HepG2 (cell line): ENCODE data around the gene DNAJB2. TPM values are rescaled to one million over a fixed set of nuclear protein-coding genes. Genes with fewer than 3 reads are reported as not detected.

ENCODE experiments used
- GPN1 ChIP-seq: sonication (generic); formaldehyde crosslinking; IDR thresholded peaks from 2 replicates; pipeline ENCODE4 v1.5.1; 2020; ENCODE audit warnings: missing genetic modification reagents, borderline replicate concordance
- HNRNPLL ChIP-seq: fragments of 200-400 bp; formaldehyde crosslinking; IDR thresholded peaks from 2 replicates; pipeline ENCODE4 v1.6.1; 2017; ENCODE audit warnings: mild to moderate bottlenecking, low read depth, low read length; ENCODE audit not compliant: poor library complexity, severe bottlenecking
- NBN ChIP-seq: fragments of 450-650 bp; conservative IDR thresholded peaks from 2 replicates; pipeline ENCODE4 v1.6.1; 2017
- NFIC ChIP-seq: IDR thresholded peaks from 2 replicates; pipeline ENCODE4 v1.6.1; 2012; ENCODE audit warnings: mild to moderate bottlenecking, low read length, inconsistent platforms
- NFKB2 ChIP-seq: sonication (generic); formaldehyde crosslinking; IDR thresholded peaks from 2 replicates; pipeline ENCODE4 v1.4.0; 2020; ENCODE audit warnings: missing genetic modification reagents, borderline replicate concordance
- NRL ChIP-seq: sonication (generic); formaldehyde crosslinking; IDR thresholded peaks from 2 replicates; pipeline ENCODE4 v1.5.0; 2020; ENCODE audit warnings: missing genetic modification reagents, mild to moderate bottlenecking, moderate library complexity, borderline replicate concordance
- PHF21A ChIP-seq: sonication (generic); formaldehyde crosslinking; IDR thresholded peaks from 2 replicates; pipeline ENCODE4 v1.5.0; 2020; ENCODE audit warnings: mild to moderate bottlenecking, missing genetic modification reagents
- REPIN1 ChIP-seq: sonication (generic); formaldehyde crosslinking; IDR thresholded peaks from 2 replicates; pipeline ENCODE4 v1.8.0; 2022; ENCODE audit warnings: missing genetic modification reagents, low read depth, mild to moderate bottlenecking, borderline replicate concordance
- SP5 ChIP-seq: IDR thresholded peaks from 2 replicates; pipeline ENCODE4 v1.6.1; 2016; ENCODE audit warnings: low read depth, borderline replicate concordance
- XRCC5 ChIP-seq: fragments of 200-400 bp; formaldehyde crosslinking; optimal IDR thresholded peaks from 2 replicates; pipeline ENCODE3; 2017; ENCODE audit warnings: mild to moderate bottlenecking, low read length
- ZNF3 ChIP-seq: IDR thresholded peaks from 2 replicates; pipeline ENCODE4 v1.7.0; 2017; ENCODE audit warnings: inconsistent platforms
- ZNF432 ChIP-seq: sonication (generic); formaldehyde crosslinking; IDR thresholded peaks from 2 replicates; pipeline ENCODE4 v1.5.0; 2020; ENCODE audit warnings: missing genetic modification reagents, mild to moderate bottlenecking, borderline replicate concordance
- ZNF879 ChIP-seq: sonication (generic); formaldehyde crosslinking; IDR thresholded peaks from 2 replicates; pipeline ENCODE4 v1.8.1; 2023; ENCODE audit warnings: missing genetic modification reagents
- polyA plus RNA-seq, 8 experiments: library from polyadenylated mRNA; depleted of rRNA in 3 of 8; stranded (reverse) in 7 of 8; unstranded in 1 of 8; fragments of >200 nt; fragmentation: Illumina TruSeq in 4 of 8; extraction: Trizol in 4 of 8; gene quantifications; 2 replicates each; pipeline versions ENCODE4 v1.2.1 to v1.2.3, GENCODE V29; 2011 to 2016; ENCODE audit warnings: low read depth in 4 of 8, missing spikeins in 1 of 8, mixed read lengths in 1 of 8; ENCODE audit not compliant: insufficient read depth in 1 of 8
- total RNA-seq, 5 experiments: library from RNA; depleted of rRNA; stranded (reverse); fragments of >200 nt; fragmentation: Illumina TruSeq; extraction: Trizol; gene quantifications; 2 replicates each; pipeline ENCODE4 v1.2.3, GENCODE V29; 2016; ENCODE audit warnings: low read depth in 1 of 5
- TF ChIP-seq, protein P1 (sequence below): sonication (generic); formaldehyde crosslinking; IDR thresholded peaks from 2 replicates; pipeline ENCODE4 v1.4.0; 2020; ENCODE audit warnings: missing genetic modification reagents, borderline replicate concordance
- TF ChIP-seq, protein P2 (sequence below): sonication (generic); formaldehyde crosslinking; IDR thresholded peaks from 2 replicates; pipeline ENCODE4 v1.5.0; 2020; ENCODE audit warnings: missing genetic modification reagents, mild to moderate bottlenecking, borderline replicate concordance
- TF ChIP-seq, protein P3 (sequence below): sonication (generic); IDR thresholded peaks from 2 replicates; pipeline ENCODE4 v1.6.1; 2016; ENCODE audit warnings: low read depth, borderline replicate concordance
- TF ChIP-seq, protein P4 (sequence below): sonication (generic); formaldehyde crosslinking; conservative IDR thresholded peaks from 2 replicates; pipeline ENCODE4 v1.8.0; 2022; ENCODE audit warnings: low read depth, missing genetic modification reagents
- TF ChIP-seq, protein P5 (sequence below): sonication (generic); formaldehyde crosslinking; IDR thresholded peaks from 2 replicates; pipeline ENCODE4 v1.5.1; 2020; ENCODE audit warnings: missing genetic modification reagents, mild to moderate bottlenecking, borderline replicate concordance

Gene DNAJB2
- total and polyA plus RNA-seq, 2 of the 13 experiments (the other 11 are each of a cell fraction or from before 2014, with no cell fraction given): 21.3 to 31.1 TPM

DNA sequence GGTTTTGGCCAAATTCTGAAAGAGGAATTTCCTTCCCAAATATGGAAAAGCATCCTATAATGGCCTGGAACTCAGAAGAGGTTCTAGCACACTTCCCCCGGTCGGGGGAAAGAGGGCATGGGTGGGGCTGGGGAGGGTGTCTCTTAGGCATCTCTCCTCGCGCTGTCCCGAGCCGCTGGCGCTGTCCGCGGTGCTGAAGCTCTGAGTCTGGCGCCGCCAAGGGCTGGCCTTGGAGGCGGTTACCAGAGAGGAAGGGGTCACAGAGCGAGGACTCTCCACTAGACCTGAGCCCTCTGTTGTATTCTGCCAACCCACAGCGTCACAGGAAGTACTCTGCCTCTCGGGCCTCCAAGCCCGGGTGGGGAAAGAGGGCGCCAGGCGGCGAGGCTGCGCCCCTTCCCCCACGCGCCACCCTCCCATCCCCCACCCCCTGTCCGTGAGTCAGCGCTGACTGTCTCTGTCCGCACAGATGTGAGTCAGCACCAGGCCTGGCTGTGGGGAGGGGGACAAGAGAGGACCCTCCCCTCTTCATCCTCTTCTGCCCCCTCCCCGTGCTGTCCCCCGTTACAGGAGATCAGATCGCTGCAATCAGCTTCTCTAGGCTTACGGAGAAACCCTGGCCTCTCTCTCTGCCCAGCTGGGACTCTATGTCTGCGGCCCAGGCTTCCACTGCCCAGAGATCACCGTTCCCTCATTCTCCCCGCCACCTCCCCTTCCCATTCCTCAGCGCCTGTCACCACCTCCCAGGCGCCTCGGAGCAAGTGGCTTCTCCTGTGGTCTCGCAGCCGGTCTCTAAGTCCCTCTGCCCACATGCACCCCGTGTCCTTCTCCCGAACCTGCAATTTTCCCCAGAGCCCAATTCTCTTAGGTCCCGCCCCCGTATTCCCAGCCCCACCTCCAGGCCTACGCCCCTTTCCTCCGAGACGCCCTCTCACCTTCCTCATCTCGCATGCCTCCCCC lies 29.3 kb downstream of the DNAJB2 start (continued):
- TF ChIP-seq NFIC (no peak), SP5 (no peak; the same call in 1 of the 2 replicates), NRL (CRISPR knock-in tag) (peak; percentile 76; the same call in 1 of the 2 replicates), REPIN1 (CRISPR knock-in tag) (peak; percentile 78; the same call in 1 of the 2 replicates), PHF21A (CRISPR knock-in tag) (no peak), HNRNPLL (peak; percentile 36), ZNF879 (CRISPR knock-in tag) (0 out of 2 replicates have a peak, but pooled peaks have one; percentile 65), ZNF432 (CRISPR knock-in tag) (no peak), NFKB2 (CRISPR knock-in tag) (peak; percentile 100), NBN (no peak), ZNF3 (CRISPR knock-in tag) (peak; percentile 86; the same call in 1 of the 2 replicates), GPN1 (CRISPR knock-in tag) (peak; percentile 97), XRCC5 (peak; percentile 54)
- TF ChIP-seq, protein P1, sequence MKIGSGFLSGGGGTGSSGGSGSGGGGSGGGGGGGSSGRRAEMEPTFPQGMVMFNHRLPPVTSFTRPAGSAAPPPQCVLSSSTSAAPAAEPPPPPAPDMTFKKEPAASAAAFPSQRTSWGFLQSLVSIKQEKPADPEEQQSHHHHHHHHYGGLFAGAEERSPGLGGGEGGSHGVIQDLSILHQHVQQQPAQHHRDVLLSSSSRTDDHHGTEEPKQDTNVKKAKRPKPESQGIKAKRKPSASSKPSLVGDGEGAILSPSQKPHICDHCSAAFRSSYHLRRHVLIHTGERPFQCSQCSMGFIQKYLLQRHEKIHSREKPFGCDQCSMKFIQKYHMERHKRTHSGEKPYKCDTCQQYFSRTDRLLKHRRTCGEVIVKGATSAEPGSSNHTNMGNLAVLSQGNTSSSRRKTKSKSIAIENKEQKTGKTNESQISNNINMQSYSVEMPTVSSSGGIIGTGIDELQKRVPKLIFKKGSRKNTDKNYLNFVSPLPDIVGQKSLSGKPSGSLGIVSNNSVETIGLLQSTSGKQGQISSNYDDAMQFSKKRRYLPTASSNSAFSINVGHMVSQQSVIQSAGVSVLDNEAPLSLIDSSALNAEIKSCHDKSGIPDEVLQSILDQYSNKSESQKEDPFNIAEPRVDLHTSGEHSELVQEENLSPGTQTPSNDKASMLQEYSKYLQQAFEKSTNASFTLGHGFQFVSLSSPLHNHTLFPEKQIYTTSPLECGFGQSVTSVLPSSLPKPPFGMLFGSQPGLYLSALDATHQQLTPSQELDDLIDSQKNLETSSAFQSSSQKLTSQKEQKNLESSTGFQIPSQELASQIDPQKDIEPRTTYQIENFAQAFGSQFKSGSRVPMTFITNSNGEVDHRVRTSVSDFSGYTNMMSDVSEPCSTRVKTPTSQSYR: peak; percentile 84; the same call in 1 of the 2 replicates
- TF ChIP-seq, protein P2, sequence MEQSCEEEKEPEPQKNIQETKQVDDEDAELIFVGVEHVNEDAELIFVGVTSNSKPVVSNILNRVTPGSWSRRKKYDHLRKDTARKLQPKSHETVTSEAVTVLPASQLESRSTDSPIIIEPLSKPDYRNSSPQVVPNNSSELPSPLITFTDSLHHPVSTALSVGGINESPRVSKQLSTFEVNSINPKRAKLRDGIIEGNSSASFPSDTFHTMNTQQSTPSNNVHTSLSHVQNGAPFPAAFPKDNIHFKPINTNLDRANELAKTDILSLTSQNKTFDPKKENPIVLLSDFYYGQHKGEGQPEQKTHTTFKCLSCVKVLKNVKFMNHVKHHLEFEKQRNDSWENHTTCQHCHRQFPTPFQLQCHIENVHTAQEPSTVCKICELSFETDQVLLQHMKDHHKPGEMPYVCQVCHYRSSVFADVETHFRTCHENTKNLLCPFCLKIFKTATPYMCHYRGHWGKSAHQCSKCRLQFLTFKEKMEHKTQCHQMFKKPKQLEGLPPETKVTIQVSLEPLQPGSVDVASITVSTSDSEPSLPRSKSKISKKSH (CRISPR knock-in tag): peak; percentile 88; the same call in 1 of the 2 replicates
- TF ChIP-seq, protein P3, sequence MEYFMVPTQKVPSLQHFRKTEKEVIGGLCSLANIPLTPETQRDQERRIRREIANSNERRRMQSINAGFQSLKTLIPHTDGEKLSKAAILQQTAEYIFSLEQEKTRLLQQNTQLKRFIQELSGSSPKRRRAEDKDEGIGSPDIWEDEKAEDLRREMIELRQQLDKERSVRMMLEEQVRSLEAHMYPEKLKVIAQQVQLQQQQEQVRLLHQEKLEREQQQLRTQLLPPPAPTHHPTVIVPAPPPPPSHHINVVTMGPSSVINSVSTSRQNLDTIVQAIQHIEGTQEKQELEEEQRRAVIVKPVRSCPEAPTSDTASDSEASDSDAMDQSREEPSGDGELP: no peak
- TF ChIP-seq, protein P4, sequence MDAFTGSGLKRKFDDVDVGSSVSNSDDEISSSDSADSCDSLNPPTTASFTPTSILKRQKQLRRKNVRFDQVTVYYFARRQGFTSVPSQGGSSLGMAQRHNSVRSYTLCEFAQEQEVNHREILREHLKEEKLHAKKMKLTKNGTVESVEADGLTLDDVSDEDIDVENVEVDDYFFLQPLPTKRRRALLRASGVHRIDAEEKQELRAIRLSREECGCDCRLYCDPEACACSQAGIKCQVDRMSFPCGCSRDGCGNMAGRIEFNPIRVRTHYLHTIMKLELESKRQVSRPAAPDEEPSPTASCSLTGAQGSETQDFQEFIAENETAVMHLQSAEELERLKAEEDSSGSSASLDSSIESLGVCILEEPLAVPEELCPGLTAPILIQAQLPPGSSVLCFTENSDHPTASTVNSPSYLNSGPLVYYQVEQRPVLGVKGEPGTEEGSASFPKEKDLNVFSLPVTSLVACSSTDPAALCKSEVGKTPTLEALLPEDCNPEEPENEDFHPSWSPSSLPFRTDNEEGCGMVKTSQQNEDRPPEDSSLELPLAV (CRISPR knock-in tag): no peak
- TF ChIP-seq, protein P5, sequence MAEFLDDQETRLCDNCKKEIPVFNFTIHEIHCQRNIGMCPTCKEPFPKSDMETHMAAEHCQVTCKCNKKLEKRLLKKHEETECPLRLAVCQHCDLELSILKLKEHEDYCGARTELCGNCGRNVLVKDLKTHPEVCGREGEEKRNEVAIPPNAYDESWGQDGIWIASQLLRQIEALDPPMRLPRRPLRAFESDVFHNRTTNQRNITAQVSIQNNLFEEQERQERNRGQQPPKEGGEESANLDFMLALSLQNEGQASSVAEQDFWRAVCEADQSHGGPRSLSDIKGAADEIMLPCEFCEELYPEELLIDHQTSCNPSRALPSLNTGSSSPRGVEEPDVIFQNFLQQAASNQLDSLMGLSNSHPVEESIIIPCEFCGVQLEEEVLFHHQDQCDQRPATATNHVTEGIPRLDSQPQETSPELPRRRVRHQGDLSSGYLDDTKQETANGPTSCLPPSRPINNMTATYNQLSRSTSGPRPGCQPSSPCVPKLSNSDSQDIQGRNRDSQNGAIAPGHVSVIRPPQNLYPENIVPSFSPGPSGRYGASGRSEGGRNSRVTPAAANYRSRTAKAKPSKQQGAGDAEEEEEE (CRISPR knock-in tag): no peak
